ENCODE results near the gene CREB5. TPM values are rescaled to one million over a fixed set of nuclear protein-coding genes. Genes with fewer than 3 reads are reported as not detected.

CREB5 gene
- total and polyA plus RNA-seq, 11 donors, result 7.6 to 38.7 (median 15.2) TPM

GRCh38 chr7:28754027-28754426 lies 341.7 kb downstream of the CREB5 start:
- peaks cover 0 to 10% (median 0%) of the 10 kb centered on the region in 12 donors for H3K4me1 ChIP-seq
- H3K4me3 ChIP-seq, result no peak overlapping the region
- peaks cover 0 to 10% (median 0%) of the 10 kb centered on the region in 9 donors for H3K36me3 ChIP-seq
- no peaks in the 10 kb centered on the region for H3K27me3 ChIP-seq
- H3K9me3 ChIP-seq, result no peaks in the 10 kb centered on the region
- intact Hi-C loops (cut with DNase I), result no loop called here
- ATAC-seq (peak; percentile 55 to 87 (median 72)), DNase-seq (peak in 2 of 5 donors; percentile 12 to 37)
- WGBS, 4 donors, result 81 to 91% (median 88%) methylated on average over 3 of the region's 3 CpGs
- TF ChIP-seq CTCF (IDR thresholded peaks at IDR 0.05), result peak in 1 of 12 donors; percentile 8
- no peak for TF ChIP-seq POLR2A (IDR thresholded peaks at IDR 0.05)
- H3K27ac ChIP-seq, result no peak overlapping the region

GRCh38 chr7:28754447-28754846 lies 342.1 kb downstream of the CREB5 start:
- Histone ChIP-seq H3K27me3 (no peaks in the 10 kb centered on the region), H3K4me1 (peaks cover 0 to 10% (median 0%) of the 10 kb centered on the region in 12 donors), H3K27ac (no peak overlapping the region), H3K36me3 (peaks cover 0 to 10% (median 0%) of the 10 kb centered on the region in 9 donors), H3K4me3 (no peak overlapping the region), H3K9me3 (no peaks in the 10 kb centered on the region)
- ATAC-seq (no peak), DNase-seq (no peak)
- intact Hi-C loops (cut with DNase I), result no loop called here
- no peak for TF ChIP-seq POLR2A (IDR thresholded peaks at IDR 0.05)
- no peak for TF ChIP-seq CTCF (IDR thresholded peaks at IDR 0.05)
- 77 to 87% (median 85%) methylated on average over 5 of the region's 5 CpGs for WGBS, 4 donors

GRCh38 chr7:28755255-28755654 lies 342.9 kb downstream of the CREB5 start:
- no peak for TF ChIP-seq POLR2A (IDR thresholded peaks at IDR 0.05)
- TF ChIP-seq CTCF (IDR thresholded peaks at IDR 0.05), result no peak
- Histone ChIP-seq H3K36me3 (peaks cover 0 to 10% (median 0%) of the 10 kb centered on the region in 9 donors), H3K27ac (no peak overlapping the region), H3K9me3 (no peaks in the 10 kb centered on the region), H3K4me3 (no peak overlapping the region), H3K27me3 (no peaks in the 10 kb centered on the region), H3K4me1 (peaks cover 0 to 10% (median 0%) of the 10 kb centered on the region in 12 donors)
- ATAC-seq (peak; percentile 32 to 68 (median 48)), DNase-seq (no peak)
- intact Hi-C loops (cut with DNase I), result no loop called here
- WGBS, 4 donors, result 49 to 66% (median 61%) methylated on average over 3 of the region's 3 CpGs

- Histone ChIP-seq H3K4me3 (no peak overlapping the region), H3K27ac (no peak overlapping the region), H3K36me3 (peaks cover 0 to 13% (median 0%) of the 10 kb centered on the region in 9 donors), H3K4me1 (peaks cover 0 to 10% (median 0%) of the 10 kb centered on the region in 12 donors), H3K9me3 (no peaks in the 10 kb centered on the region), H3K27me3 (no peaks in the 10 kb centered on the region)
- DNase-seq (no peak), ATAC-seq (no peak)
- 92 to 96% (median 95%) methylated on average over 5 of the region's 5 CpGs for WGBS, 4 donors
- intact Hi-C loops (cut with DNase I), result no loop called here
- TF ChIP-seq CTCF (IDR thresholded peaks at IDR 0.05) (no peak), POLR2A (IDR thresholded peaks at IDR 0.05) (no peak)
These were observed 345.9 kb downstream of the CREB5 start for GRCh38 chr7:28758186-28758585.
